SK-N-SH treated with all-trans-retinoic acid at 6 μM for 48 hours (cell line): ENCODE measurements around the gene CYP4V2.

Experiments used
- ATAC-seq: fragments of 200-7000 bp; cut with Tn5 transposase; 3 replicates; pipeline ENCODE4 v1.9.1; 2020; ENCODE audit warnings: mild to moderate bottlenecking, moderate library complexity
- ARNTL ChIP-seq: fragments of 450-650 bp; formaldehyde crosslinking; IDR thresholded peaks from 2 replicates; pipeline ENCODE4 v1.5.0; 2020; ENCODE audit warnings: low read depth, mild to moderate bottlenecking, moderate library complexity, borderline replicate concordance
- BACH2 ChIP-seq: fragments of 250-450 bp; sonication (Bioruptor Pico); IDR thresholded peaks from 2 replicates; pipeline ENCODE4 v1.9.0; 2021; ENCODE audit warnings: mild to moderate bottlenecking, borderline replicate concordance
- CSDC2 ChIP-seq: fragments of 250-450 bp; sonication (Bioruptor Pico); IDR thresholded peaks from 2 replicates; pipeline ENCODE4 v1.5.0; 2020; ENCODE audit warnings: mild to moderate bottlenecking, moderate library complexity
- CSRNP3 ChIP-seq: fragments of 250-450 bp; sonication (Bioruptor Pico); IDR thresholded peaks from 2 replicates; pipeline ENCODE4 v1.5.1; 2021; ENCODE audit warnings: mild to moderate bottlenecking, moderate library complexity
- ESRRG ChIP-seq: fragments of 250-450 bp; sonication (Bioruptor Pico); IDR thresholded peaks from 2 replicates; pipeline ENCODE4 v1.6.1; 2021; ENCODE audit warnings: mild to moderate bottlenecking
- ISL1 ChIP-seq: fragments of 250-450 bp; sonication (Bioruptor Pico); IDR thresholded peaks from 2 replicates; pipeline ENCODE4 v2.1.2; 2022; ENCODE audit warnings: mild to moderate bottlenecking, moderate library complexity
- PATZ1 ChIP-seq: fragments of 250-450 bp; sonication (Bioruptor Pico); IDR thresholded peaks from 2 replicates; pipeline ENCODE4 v1.8.0; 2020; ENCODE audit warnings: mild to moderate bottlenecking, moderate library complexity, borderline replicate concordance
- POU6F1 ChIP-seq: fragments of 250-450 bp; sonication (Bioruptor Pico); IDR thresholded peaks from 2 replicates; pipeline ENCODE4 v1.8.0; 2021; ENCODE audit warnings: low read depth, mild to moderate bottlenecking, moderate library complexity, borderline replicate concordance
- PPARA ChIP-seq: fragments of 250-450 bp; sonication (Bioruptor Pico); IDR thresholded peaks from 2 replicates; pipeline ENCODE4 v1.5.0; 2020; ENCODE audit warnings: mild to moderate bottlenecking, borderline replicate concordance
- SNAI2 ChIP-seq: fragments of 250-450 bp; sonication (Bioruptor Pico); IDR thresholded peaks from 2 replicates; pipeline ENCODE4 v1.5.0; 2020; ENCODE audit warnings: mild to moderate bottlenecking, moderate library complexity
- TCF4 ChIP-seq: fragments of 250-450 bp; sonication (Bioruptor Pico); IDR thresholded peaks from 2 replicates; pipeline ENCODE4 v1.8.0; 2021; ENCODE audit warnings: mild to moderate bottlenecking, moderate library complexity, borderline replicate concordance
- TOX ChIP-seq: fragments of 250-450 bp; sonication (Bioruptor Pico); IDR thresholded peaks from 2 replicates; pipeline ENCODE4 v1.8.0; 2021; ENCODE audit warnings: mild to moderate bottlenecking, moderate library complexity, borderline replicate concordance
- ZC3H10 ChIP-seq: fragments of 250-450 bp; sonication (Bioruptor Pico); IDR thresholded peaks from 2 replicates; pipeline ENCODE4 v1.5.1; 2021; ENCODE audit warnings: mild to moderate bottlenecking, moderate library complexity
- ZFP3 ChIP-seq: fragments of 250-450 bp; sonication (Bioruptor Pico); IDR thresholded peaks from 2 replicates; pipeline ENCODE4 v1.5.0; 2020; ENCODE audit warnings: mild to moderate bottlenecking, moderate library complexity
- ZFP30 ChIP-seq: fragments of 450-650 bp; formaldehyde crosslinking; IDR thresholded peaks from 2 replicates; pipeline ENCODE4 v1.5.0; 2022; ENCODE audit warnings: mild to moderate bottlenecking, moderate library complexity
- ZNF565 ChIP-seq: fragments of 450-650 bp; formaldehyde crosslinking; conservative IDR thresholded peaks from 2 replicates; pipeline ENCODE4 v1.5.0; 2020; ENCODE audit warnings: low read depth, mild to moderate bottlenecking, moderate library complexity
- ZNF70 ChIP-seq: fragments of 450-650 bp; formaldehyde crosslinking; IDR thresholded peaks from 2 replicates; pipeline ENCODE4 v1.5.0; 2020; ENCODE audit warnings: mild to moderate bottlenecking, moderate library complexity
- ZNF8 ChIP-seq: fragments of 450-650 bp; formaldehyde crosslinking; IDR thresholded peaks from 2 replicates; pipeline ENCODE4 v1.5.0; 2020; ENCODE audit warnings: mild to moderate bottlenecking, moderate library complexity
- TF ChIP-seq, protein P1 (sequence below): fragments of 250-450 bp; sonication (Bioruptor Pico); IDR thresholded peaks from 2 replicates; pipeline ENCODE4 v1.5.1; 2020; ENCODE audit warnings: low read depth, mild to moderate bottlenecking, moderate library complexity
- TF ChIP-seq, protein P2 (sequence below): fragments of 250-450 bp; sonication (Bioruptor Pico); IDR thresholded peaks from 2 replicates; pipeline ENCODE4 v1.5.0; 2020; ENCODE audit warnings: mild to moderate bottlenecking, moderate library complexity

Gene CYP4V2

DNA sequence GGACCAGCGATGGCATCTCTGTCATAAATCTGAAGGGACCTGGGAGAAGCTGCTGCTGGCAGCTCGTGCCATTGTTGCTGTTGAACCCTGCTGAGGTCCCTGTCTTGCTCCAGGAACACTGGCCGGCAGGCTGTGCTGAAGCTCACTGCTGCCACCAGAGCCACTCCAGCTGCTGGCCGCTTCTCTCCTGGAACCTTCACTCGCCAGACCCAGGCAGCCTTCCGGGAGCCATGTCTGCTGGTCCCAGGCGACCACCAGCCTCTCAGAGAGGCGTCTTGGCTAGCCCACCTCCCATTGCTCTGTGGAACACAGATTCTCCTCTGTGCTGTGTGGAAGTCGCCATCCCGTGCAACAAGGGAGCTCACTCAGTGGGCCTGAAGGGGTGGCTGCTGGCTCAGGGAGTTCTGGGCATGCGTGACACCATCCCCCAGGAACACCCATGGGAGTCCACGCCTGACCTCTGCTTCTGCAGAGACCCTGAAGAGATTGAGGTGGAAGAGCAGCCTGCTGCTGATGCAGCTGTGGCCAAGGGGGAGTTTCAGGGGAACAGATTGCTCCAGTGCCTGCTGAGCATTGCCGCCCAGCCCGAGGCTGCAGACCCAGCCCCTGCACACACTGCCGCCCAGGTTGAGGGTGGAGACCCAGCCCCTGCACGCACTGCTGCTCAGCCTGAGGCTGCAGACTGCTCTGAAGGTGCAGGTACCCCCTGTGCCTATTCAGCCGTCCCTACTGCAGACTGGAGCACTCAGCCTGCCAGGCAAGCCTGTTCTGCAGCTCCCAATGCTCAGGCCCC is 33.1 kb upstream of the CYP4V2 start:
- ATAC-seq: no peak
- TF ChIP-seq CSRNP3 (CRISPR knock-in tag) (no peak), ZFP30 (no peak), ZNF565 (CRISPR knock-in tag) (no peak), SNAI2 (CRISPR knock-in tag) (no peak), ZFP3 (CRISPR knock-in tag) (no peak), CSDC2 (CRISPR knock-in tag) (no peak), TOX (CRISPR knock-in tag) (no peak), ZNF8 (CRISPR knock-in tag) (no peak), ARNTL (no peak), TCF4 (no peak), ZNF70 (no peak), PPARA (no peak), BACH2 (no peak)
- TF ChIP-seq, protein P1, sequence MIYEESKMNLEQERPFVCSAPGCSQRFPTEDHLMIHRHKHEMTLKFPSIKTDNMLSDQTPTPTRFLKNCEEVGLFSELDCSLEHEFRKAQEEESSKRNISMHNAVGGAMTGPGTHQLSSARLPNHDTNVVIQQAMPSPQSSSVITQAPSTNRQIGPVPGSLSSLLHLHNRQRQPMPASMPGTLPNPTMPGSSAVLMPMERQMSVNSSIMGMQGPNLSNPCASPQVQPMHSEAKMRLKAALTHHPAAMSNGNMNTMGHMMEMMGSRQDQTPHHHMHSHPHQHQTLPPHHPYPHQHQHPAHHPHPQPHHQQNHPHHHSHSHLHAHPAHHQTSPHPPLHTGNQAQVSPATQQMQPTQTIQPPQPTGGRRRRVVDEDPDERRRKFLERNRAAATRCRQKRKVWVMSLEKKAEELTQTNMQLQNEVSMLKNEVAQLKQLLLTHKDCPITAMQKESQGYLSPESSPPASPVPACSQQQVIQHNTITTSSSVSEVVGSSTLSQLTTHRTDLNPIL: no peak
- TF ChIP-seq, protein P2, sequence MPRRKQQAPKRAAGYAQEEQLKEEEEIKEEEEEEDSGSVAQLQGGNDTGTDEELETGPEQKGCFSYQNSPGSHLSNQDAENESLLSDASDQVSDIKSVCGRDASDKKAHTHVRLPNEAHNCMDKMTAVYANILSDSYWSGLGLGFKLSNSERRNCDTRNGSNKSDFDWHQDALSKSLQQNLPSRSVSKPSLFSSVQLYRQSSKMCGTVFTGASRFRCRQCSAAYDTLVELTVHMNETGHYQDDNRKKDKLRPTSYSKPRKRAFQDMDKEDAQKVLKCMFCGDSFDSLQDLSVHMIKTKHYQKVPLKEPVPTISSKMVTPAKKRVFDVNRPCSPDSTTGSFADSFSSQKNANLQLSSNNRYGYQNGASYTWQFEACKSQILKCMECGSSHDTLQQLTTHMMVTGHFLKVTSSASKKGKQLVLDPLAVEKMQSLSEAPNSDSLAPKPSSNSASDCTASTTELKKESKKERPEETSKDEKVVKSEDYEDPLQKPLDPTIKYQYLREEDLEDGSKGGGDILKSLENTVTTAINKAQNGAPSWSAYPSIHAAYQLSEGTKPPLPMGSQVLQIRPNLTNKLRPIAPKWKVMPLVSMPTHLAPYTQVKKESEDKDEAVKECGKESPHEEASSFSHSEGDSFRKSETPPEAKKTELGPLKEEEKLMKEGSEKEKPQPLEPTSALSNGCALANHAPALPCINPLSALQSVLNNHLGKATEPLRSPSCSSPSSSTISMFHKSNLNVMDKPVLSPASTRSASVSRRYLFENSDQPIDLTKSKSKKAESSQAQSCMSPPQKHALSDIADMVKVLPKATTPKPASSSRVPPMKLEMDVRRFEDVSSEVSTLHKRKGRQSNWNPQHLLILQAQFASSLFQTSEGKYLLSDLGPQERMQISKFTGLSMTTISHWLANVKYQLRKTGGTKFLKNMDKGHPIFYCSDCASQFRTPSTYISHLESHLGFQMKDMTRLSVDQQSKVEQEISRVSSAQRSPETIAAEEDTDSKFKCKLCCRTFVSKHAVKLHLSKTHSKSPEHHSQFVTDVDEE (CRISPR knock-in tag): no peak

DNA sequence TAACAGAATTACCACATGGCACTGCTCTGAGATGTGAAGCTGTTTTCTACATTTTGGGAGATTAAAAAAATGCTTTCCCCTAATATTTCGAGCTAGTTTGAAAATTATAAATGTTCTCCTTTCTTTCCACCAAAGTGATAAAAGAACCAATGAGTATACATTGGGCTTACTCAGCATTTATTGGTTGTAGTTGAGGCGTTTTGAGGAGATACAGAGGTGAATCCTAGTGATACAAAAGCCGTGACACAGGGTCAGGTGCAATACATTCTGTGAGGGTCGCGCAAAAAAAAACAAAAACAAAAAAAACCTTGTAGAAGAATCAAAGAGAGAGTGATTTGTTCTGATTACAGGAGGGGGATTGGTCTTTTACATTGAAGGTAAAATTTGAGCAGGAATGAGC is 32.4 kb upstream of the CYP4V2 start:
- TF ChIP-seq ZFP30 (no peak), ZFP3 (CRISPR knock-in tag) (no peak), BACH2 (no peak), TCF4 (no peak), ARNTL (no peak), ZNF565 (CRISPR knock-in tag) (no peak), ISL1 (CRISPR knock-in tag) (no peak), POU6F1 (CRISPR knock-in tag) (no peak), ESRRG (CRISPR knock-in tag) (no peak), CSRNP3 (CRISPR knock-in tag) (no peak), ZNF70 (no peak), CSDC2 (CRISPR knock-in tag) (no peak), ZC3H10 (CRISPR knock-in tag) (no peak), PPARA (no peak), PATZ1 (no peak)
- TF ChIP-seq, protein P1: no peak
- TF ChIP-seq, protein P2 (CRISPR knock-in tag): no peak
- no peak for ATAC-seq
